GM06990 (cell line): Measurements from ENCODE around the gene ANP32E.
A peak's percentile ranks its signal among the peaks of the same experiment; 100 is the strongest.

Experiments used
- DNase-seq: peaks from one replicate; pipeline ENCODE4 v3.0.0-alpha.2; 2011; ENCODE audit not compliant: insufficient read length; ENCODE audit errors: extremely low read depth
- H3K27me3 ChIP-seq: replicated peaks from 2 replicates; pipeline ENCODE4 v1.6.0; 2011; ENCODE audit warnings: low read length; ENCODE audit not compliant: control insufficient read depth, insufficient read depth
- H3K36me3 ChIP-seq: 2 replicates; pipeline ENCODE4 v1.5.1; 2011; ENCODE audit warnings: low read length; ENCODE audit not compliant: control insufficient read depth, insufficient read depth
- H3K4me3 ChIP-seq: replicated peaks from 2 replicates; pipeline ENCODE4 v1.5.1; 2011; ENCODE audit warnings: low read depth, mild to moderate bottlenecking, control low read depth, low read length
- TF ChIP-seq, protein P1 (sequence below): IDR thresholded peaks from 2 replicates; pipeline ENCODE4 v1.5.1; 2011; ENCODE audit warnings: low read length, control low read depth, mild to moderate bottlenecking, inconsistent platforms; ENCODE audit not compliant: insufficient read depth, poor library complexity, severe bottlenecking

ANP32E gene

GRCh38 chr1:150235852-150236613 lies at the start of gene ANP32E:
TSS of gene ANP32E (minus strand) at chr1:150236112. CDS start at chr1:150235786, 326 bp downstream.
- no peaks in the 10 kb centered on the region; the same call in 1 of the 2 replicates for H3K36me3 ChIP-seq
- peak; percentile 93 for DNase-seq
- peak within 1 kb of the TSS; percentile 92 for H3K4me3 ChIP-seq
- TF ChIP-seq, protein P1, sequence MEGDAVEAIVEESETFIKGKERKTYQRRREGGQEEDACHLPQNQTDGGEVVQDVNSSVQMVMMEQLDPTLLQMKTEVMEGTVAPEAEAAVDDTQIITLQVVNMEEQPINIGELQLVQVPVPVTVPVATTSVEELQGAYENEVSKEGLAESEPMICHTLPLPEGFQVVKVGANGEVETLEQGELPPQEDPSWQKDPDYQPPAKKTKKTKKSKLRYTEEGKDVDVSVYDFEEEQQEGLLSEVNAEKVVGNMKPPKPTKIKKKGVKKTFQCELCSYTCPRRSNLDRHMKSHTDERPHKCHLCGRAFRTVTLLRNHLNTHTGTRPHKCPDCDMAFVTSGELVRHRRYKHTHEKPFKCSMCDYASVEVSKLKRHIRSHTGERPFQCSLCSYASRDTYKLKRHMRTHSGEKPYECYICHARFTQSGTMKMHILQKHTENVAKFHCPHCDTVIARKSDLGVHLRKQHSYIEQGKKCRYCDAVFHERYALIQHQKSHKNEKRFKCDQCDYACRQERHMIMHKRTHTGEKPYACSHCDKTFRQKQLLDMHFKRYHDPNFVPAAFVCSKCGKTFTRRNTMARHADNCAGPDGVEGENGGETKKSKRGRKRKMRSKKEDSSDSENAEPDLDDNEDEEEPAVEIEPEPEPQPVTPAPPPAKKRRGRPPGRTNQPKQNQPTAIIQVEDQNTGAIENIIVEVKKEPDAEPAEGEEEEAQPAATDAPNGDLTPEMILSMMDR, result no peak
- no peaks in the 10 kb centered on the region for H3K27me3 ChIP-seq

- TF ChIP-seq, protein P1, result no peak
- no peaks in the 10 kb centered on the region for H3K27me3 ChIP-seq
- H3K36me3 ChIP-seq, result no peaks in the 10 kb centered on the region
- no peak overlapping the region for H3K4me3 ChIP-seq
- no peak for DNase-seq
These were observed 47.3 kb upstream of the ANP32E start for GRCh38 chr1:150283260-150283659.

GRCh38 chr1:150282558-150282958 lies 46.6 kb upstream of the ANP32E start:
- DNase-seq, result no peak
- Histone ChIP-seq H3K4me3 (no peak overlapping the region), H3K27me3 (no peaks in the 10 kb centered on the region), H3K36me3 (no peaks in the 10 kb centered on the region)
- TF ChIP-seq, protein P1, result no peak

GRCh38 chr1:150281758-150282557 lies 46.0 kb upstream of the ANP32E start, which contains the start of gene CIART:
TSS of gene CIART (plus strand) at chr1:150282554. CDS start at chr1:150283268, 714 bp downstream.
- TF ChIP-seq, protein P1, result no peak
- peak within 1 kb of the TSS; percentile 7 for H3K4me3 ChIP-seq
- H3K36me3 ChIP-seq, result no peaks in the 10 kb centered on the region
- no peaks in the 10 kb centered on the region for H3K27me3 ChIP-seq
- DNase-seq, result no peak

DNA sequence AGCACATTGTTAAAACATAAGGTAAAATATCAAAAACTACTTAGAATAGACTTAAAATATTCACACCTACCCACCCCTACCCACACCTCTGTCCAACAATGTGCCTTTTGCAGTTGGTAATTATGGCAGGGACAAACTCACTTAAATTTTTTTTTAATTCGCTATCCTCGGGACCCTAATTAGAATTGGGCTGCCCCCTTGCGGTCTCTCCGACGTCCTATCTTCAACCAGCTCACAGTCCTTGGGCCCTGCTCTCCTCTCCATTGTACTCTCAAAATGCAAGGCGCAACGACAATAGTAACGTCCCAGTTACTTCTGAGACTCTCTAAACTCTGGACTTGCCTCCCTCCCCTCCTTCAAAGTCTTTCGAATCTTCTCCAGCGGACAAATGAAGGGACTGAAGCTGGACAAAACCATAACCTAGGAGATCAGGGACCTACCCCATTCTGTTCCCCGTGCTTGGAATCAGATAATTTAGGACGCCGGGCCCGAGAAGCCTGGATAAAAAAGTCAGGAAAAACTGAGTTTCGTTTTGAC lies 45.4 kb upstream of the ANP32E start:
- H3K4me3 ChIP-seq, result peak overlapping the region; percentile 7
- H3K36me3 ChIP-seq, result no peaks in the 10 kb centered on the region
- H3K27me3 ChIP-seq, result no peaks in the 10 kb centered on the region
- DNase-seq, result no peak
- TF ChIP-seq, protein P1, result peak; percentile 73
